Measurements from ENCODE around the gene SCGB3A2.
A peak's percentile ranks its signal among the peaks of the same experiment; 100 is the strongest.

The SCGB3A2 gene

GRCh38 chr5:147854894-147855773 lies 23.4 kb upstream of the SCGB3A2 start:
- no peak for DNase-seq (ENCODE audit: extremely low read depth, low read depth)
- no peak for TF ChIP-seq CTCF (IDR thresholded peaks at IDR 0.05; ENCODE audit: low read depth, low read length)

- TF ChIP-seq CTCF (IDR thresholded peaks at IDR 0.05; ENCODE audit: low read depth, low read length), result no peak
- no peak for DNase-seq (ENCODE audit: extremely low read depth, low read depth)
Observed at GRCh38 chr5:147855774-147856069, 22.8 kb upstream of the SCGB3A2 start.

- no peak for DNase-seq (ENCODE audit: extremely low read depth, low read depth)
- TF ChIP-seq CTCF (IDR thresholded peaks at IDR 0.05; ENCODE audit: low read depth, low read length), result no peak
Observed at GRCh38 chr5:147856801-147857200, 21.7 kb upstream of the SCGB3A2 start.

- peak; percentile 4 for DNase-seq (ENCODE audit: extremely low read depth, low read depth)
- TF ChIP-seq CTCF (IDR thresholded peaks at IDR 0.05; ENCODE audit: low read depth, low read length), result peak; percentile 85
Observed at GRCh38 chr5:147857302-147858129, 21.0 kb upstream of the SCGB3A2 start.

- no peak for DNase-seq (ENCODE audit: extremely low read depth, low read depth)
- no peak for TF ChIP-seq CTCF (IDR thresholded peaks at IDR 0.05; ENCODE audit: low read depth, low read length)
Observed at GRCh38 chr5:147858565-147858964, 19.9 kb upstream of the SCGB3A2 start.

GRCh38 chr5:147859962-147860640 lies 18.4 kb upstream of the SCGB3A2 start:
- no peak for DNase-seq (ENCODE audit: extremely low read depth, low read depth)
- TF ChIP-seq CTCF (IDR thresholded peaks at IDR 0.05; ENCODE audit: low read depth, low read length), result no peak
